NCI-H345 treated with DMSO at 0.1 percent for 48 hours (cell line): ENCODE measurements around the gene UVSSA.
"Not testable (repeated sequence)": the region's sequence is repeated elsewhere in the genome, so short reads cannot be mapped to it uniquely, and the experiment has no call there.

Source experiments
- DNase-seq: peaks from one replicate; lab custom pipeline; 2025; ENCODE audit not compliant: unreplicated experiment; lab: John Stamatoyannopoulos, UW

The UVSSA gene

DNA sequence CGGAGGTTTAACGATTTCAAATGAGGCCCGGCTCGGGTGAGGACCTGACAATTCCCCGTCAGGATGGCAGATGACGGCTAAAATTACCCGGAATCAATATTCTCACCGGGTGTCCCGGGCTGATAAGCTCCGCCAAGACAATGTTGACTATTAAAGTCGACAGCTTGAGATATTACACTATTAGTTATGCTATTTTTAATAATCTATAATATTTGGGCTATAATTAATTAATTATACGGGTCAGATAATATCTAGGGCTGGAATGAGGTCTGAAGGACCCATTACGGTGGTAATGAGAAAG, 68.6 kb downstream of the UVSSA start:
- no peak for DNase-seq

DNA sequence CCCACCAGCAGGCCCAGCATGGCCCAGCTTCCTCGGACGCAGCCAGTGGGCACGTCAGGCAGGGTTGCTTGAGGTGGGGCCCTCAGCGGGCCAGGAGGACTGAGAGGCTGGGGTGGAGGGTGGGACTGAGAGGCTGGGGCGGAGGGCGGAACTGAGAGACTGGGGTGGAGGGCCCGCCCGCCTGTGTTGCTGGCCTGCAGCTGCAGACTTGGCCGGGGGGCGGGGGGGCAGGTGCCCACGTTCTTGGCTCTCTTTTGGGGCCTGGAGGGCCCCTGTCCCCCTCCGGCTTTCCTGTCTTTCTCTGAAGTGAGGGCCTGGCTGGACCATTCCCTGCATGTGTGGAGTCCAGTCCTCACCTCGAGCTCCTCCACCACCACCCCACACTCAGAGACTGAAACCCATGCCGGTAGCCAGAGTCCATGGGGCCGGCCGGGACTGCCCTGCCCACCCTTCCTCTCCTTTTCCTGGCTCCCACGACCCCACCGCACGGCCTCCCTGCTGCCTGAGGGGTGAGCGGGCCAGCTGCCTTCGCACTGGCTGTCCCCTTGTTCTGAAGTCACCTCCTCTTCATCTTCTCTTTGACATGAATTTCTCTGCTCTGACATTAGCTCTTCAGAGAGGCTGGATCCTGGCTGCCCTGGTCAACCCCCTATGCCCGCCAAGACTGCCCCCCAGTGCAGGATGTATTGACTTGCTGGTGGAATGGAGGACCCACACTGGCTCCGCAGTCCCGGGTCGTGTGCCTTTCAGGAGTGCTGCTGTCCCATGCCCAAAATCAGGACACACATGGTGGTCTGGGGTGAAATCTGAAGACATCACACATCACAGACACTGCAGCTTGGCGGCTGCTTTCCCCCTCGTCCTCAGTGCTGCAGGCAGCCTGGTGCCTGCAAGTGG, 69.3 kb downstream of the UVSSA start:
- DNase-seq: no peak

DNA sequence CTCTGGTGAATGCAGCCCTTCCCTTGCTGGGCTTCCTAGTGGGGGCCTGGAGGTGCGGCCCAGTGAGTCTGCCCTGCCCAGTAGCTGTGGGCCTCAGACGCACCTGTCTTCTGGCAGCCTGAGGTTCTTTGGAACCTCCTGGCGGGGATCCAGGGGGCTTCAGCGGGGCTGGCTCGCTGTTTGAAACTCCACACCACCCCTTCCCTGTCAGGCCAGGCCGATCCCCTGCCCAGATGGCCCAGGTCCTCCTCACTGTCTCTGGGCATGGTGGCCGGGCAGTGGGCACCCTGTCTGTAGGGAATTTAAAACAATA, 69.9 kb downstream of the UVSSA start:
- DNase-seq: no peak

GRCh38 chr4:1417522-1418390, 70.7 kb downstream of the UVSSA start:
- DNase-seq: no peak

- no peak for DNase-seq
These were observed 71.7 kb downstream of the UVSSA start for GRCh38 chr4:1418494-1419285.

- DNase-seq: no peak
These were observed 72.7 kb downstream of the UVSSA start for GRCh38 chr4:1419708-1420107.

DNA sequence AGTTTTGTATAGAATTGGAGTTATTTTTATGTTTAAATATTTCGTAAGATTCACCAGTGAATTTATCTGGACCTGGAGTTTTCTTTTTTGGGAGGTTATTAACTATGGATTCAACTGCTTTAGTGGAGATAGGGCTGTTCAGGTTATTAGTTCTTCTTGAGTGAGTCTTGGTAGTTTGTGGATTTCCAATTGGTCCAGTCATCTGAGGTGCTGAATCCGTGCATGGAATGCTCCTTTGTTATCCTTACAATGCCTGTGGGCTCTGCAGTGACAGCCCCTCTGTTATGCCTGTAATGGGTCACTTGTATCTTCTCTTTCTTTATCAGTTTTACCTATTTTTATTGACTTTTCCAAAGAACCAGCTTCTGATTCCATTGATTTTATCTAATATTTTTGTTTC, 74.6 kb downstream of the UVSSA start:
- no peak for DNase-seq

DNA sequence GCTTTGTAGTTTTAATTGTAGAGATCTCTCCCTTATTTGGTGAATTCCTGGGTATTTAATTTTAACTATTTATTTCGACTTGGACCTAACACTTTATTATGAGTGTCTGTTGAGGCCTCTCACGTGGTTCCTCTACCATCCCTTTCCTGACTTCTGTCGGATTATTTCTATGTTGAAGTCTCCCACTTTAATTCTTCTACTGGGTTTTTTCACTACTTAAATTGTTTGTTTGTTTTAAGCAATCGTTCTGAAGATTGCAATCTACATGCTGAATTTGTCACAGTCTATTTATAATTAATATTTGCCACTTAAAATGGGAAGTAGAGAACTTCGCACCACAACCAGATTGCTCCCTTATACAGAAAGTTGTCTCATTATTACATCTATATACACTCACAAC, 80.0 kb downstream of the UVSSA start:
- no peak for DNase-seq

GRCh38 chr4:1443688-1444172, 96.7 kb downstream of the UVSSA start:
- DNase-seq: not testable (repeated sequence)
